Measurements from ENCODE around the gene NAA60. TPM values are rescaled to one million over a fixed set of nuclear protein-coding genes. Genes with fewer than 3 reads are reported as not detected.
A peak's percentile ranks its signal among the peaks of the same experiment; 100 is the strongest.

Gene NAA60
- total and polyA plus RNA-seq, 2 experiments from 2014 or later = 32.4 to 36.5 TPM

DNA sequence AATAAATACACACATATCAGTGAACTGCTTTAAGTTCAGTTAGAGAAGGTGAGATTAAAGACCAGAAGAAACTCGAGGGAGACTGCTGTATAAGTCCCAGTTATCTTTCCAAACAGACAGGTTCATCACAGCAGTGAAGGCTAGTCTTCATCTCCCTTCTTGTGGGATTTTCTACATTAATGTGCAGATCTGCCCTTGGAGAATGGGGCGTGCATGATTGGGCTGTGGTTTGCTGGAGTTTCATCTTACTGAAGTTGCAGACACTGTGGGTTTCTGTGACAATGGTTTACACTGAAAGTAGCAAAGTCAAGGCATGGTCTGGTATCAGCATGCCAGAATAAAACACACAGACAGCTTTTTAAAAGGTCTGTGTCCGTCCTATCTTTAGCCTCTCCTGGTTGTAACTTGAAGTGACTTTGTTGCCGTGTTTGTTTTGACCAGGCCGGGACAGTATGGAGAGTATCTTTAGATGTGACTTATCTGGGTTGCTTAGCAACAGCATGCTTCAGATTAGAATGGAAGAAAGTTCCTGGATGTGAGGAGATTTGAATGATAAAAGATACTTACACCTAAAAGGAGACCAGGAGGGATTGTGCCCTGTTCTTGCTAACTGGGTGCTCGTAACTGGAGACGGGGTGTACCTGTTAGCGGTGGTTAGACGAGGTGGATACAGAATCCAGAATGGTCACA is 16.1 kb downstream of the NAA60 start (continued):
- TF ChIP-seq POLR2AphosphoS5 (IDR thresholded peaks at IDR 0.05; ENCODE audit: low read depth) = no peak

DNA sequence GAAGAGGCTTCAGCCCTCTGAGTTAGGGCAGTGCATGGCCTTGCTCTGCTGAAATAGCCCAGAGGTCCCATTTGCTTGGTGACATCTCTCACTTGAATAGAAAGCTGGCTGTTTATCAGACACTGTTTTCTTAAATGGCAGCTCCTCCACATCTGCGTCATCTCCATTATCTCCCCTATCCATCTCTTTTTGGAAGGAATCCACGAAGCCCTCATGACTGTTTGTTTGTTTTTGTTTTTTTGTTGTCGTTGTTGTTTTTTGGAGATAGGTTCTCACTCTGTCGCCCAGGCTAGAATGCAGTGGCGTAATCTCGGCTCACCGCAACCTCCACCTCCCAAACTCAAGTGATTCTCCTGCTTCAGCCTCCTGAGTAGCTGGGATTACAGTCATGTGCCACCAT is 16.6 kb downstream of the NAA60 start:
- H3K36me3 Mint-ChIP-seq (ENCODE audit: low read depth) = no peaks in the 10 kb centered on the region
- Histone ChIP-seq H3K27me3 (ENCODE audit: insufficient read depth) (no peaks in the 10 kb centered on the region), H3K27ac (ENCODE audit: low read depth) (no peak overlapping the region), H3K36me3 (ENCODE audit: insufficient read depth) (no peaks in the 10 kb centered on the region), H3K4me3 (peak overlapping the region; percentile 15; the same call in 1 of the 2 replicates), H3K4me1 (ENCODE audit: insufficient read depth) (peaks cover 51% of the 10 kb centered on the region), H3K4me2 (peak overlapping the region; percentile 23), H4K20me1 (replicated peaks; ENCODE audit: insufficient read depth) (peaks cover 31% of the 10 kb centered on the region), H2AFZ (no peak overlapping the region), H3F3A (replicated peaks; ENCODE audit: low read depth) (peaks cover 11% of the 10 kb centered on the region), H3K79me2 (replicated peaks; ENCODE audit: insufficient read depth) (peaks cover 63% of the 10 kb centered on the region), H3K9me2 (ENCODE audit: insufficient read depth) (no peaks in the 10 kb centered on the region)
- peaks cover 42% of the 10 kb centered on the region for H3K4me1 Mint-ChIP-seq
- no peak overlapping the region for H3K27ac Mint-ChIP-seq
- DNase-seq (ENCODE audit: low spot score) (no peak), ATAC-seq (no peak)
- no peak for TF ChIP-seq ZNF114 (CRISPR knock-in tag; IDR thresholded peaks at IDR 0.05)
- no peak for TF ChIP-seq EZH2phosphoT487 (IDR thresholded peaks at IDR 0.05; ENCODE audit: unreplicated experiment)
- TF ChIP-seq ZNF331 (CRISPR knock-in tag; IDR thresholded peaks at IDR 0.05; ENCODE audit: low read depth) = no peak
- no peak for TF ChIP-seq EZH2 (IDR thresholded peaks at IDR 0.05; ENCODE audit: low read depth, unreplicated experiment)
- TF ChIP-seq STAT1 (IDR thresholded peaks at IDR 0.05; ENCODE audit: unreplicated experiment) = no peak
- TF ChIP-seq NANOG (IDR thresholded peaks at IDR 0.05; ENCODE audit: borderline replicate concordance) = no peak
- TF ChIP-seq, protein P1, sequence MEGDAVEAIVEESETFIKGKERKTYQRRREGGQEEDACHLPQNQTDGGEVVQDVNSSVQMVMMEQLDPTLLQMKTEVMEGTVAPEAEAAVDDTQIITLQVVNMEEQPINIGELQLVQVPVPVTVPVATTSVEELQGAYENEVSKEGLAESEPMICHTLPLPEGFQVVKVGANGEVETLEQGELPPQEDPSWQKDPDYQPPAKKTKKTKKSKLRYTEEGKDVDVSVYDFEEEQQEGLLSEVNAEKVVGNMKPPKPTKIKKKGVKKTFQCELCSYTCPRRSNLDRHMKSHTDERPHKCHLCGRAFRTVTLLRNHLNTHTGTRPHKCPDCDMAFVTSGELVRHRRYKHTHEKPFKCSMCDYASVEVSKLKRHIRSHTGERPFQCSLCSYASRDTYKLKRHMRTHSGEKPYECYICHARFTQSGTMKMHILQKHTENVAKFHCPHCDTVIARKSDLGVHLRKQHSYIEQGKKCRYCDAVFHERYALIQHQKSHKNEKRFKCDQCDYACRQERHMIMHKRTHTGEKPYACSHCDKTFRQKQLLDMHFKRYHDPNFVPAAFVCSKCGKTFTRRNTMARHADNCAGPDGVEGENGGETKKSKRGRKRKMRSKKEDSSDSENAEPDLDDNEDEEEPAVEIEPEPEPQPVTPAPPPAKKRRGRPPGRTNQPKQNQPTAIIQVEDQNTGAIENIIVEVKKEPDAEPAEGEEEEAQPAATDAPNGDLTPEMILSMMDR (conservative IDR thresholded peaks at IDR 0.05; ENCODE audit: low read depth in 2 of 2) = no peak
- TF ChIP-seq, protein P2, sequence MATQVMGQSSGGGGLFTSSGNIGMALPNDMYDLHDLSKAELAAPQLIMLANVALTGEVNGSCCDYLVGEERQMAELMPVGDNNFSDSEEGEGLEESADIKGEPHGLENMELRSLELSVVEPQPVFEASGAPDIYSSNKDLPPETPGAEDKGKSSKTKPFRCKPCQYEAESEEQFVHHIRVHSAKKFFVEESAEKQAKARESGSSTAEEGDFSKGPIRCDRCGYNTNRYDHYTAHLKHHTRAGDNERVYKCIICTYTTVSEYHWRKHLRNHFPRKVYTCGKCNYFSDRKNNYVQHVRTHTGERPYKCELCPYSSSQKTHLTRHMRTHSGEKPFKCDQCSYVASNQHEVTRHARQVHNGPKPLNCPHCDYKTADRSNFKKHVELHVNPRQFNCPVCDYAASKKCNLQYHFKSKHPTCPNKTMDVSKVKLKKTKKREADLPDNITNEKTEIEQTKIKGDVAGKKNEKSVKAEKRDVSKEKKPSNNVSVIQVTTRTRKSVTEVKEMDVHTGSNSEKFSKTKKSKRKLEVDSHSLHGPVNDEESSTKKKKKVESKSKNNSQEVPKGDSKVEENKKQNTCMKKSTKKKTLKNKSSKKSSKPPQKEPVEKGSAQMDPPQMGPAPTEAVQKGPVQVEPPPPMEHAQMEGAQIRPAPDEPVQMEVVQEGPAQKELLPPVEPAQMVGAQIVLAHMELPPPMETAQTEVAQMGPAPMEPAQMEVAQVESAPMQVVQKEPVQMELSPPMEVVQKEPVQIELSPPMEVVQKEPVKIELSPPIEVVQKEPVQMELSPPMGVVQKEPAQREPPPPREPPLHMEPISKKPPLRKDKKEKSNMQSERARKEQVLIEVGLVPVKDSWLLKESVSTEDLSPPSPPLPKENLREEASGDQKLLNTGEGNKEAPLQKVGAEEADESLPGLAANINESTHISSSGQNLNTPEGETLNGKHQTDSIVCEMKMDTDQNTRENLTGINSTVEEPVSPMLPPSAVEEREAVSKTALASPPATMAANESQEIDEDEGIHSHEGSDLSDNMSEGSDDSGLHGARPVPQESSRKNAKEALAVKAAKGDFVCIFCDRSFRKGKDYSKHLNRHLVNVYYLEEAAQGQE (IDR thresholded peaks at IDR 0.05; ENCODE audit: unreplicated experiment) = no peak
- TF ChIP-seq, protein P3, sequence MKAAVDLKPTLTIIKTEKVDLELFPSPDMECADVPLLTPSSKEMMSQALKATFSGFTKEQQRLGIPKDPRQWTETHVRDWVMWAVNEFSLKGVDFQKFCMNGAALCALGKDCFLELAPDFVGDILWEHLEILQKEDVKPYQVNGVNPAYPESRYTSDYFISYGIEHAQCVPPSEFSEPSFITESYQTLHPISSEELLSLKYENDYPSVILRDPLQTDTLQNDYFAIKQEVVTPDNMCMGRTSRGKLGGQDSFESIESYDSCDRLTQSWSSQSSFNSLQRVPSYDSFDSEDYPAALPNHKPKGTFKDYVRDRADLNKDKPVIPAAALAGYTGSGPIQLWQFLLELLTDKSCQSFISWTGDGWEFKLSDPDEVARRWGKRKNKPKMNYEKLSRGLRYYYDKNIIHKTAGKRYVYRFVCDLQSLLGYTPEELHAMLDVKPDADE (IDR thresholded peaks at IDR 0.05) = no peak
- TF ChIP-seq POLR2AphosphoS5 (IDR thresholded peaks at IDR 0.05; ENCODE audit: low read depth) = no peak
- TF ChIP-seq JUNB (IDR thresholded peaks at IDR 0.05; ENCODE audit: unreplicated experiment) = no peak
- no peak for TF ChIP-seq CREB1 (CRISPR knock-in tag; IDR thresholded peaks at IDR 0.05; ENCODE audit: low read depth)
- H3K9me3 Mint-ChIP-seq = no peaks in the 10 kb centered on the region
- H3K4me3 Mint-ChIP-seq = peak overlapping the region; percentile 39
- H3K27me3 Mint-ChIP-seq (ENCODE audit: insufficient read depth, low read depth, poor library complexity) = peaks cover 21% of the 10 kb centered on the region

All from GM23338 (cell line).